ENCODE data around the gene COMP.

DNA sequence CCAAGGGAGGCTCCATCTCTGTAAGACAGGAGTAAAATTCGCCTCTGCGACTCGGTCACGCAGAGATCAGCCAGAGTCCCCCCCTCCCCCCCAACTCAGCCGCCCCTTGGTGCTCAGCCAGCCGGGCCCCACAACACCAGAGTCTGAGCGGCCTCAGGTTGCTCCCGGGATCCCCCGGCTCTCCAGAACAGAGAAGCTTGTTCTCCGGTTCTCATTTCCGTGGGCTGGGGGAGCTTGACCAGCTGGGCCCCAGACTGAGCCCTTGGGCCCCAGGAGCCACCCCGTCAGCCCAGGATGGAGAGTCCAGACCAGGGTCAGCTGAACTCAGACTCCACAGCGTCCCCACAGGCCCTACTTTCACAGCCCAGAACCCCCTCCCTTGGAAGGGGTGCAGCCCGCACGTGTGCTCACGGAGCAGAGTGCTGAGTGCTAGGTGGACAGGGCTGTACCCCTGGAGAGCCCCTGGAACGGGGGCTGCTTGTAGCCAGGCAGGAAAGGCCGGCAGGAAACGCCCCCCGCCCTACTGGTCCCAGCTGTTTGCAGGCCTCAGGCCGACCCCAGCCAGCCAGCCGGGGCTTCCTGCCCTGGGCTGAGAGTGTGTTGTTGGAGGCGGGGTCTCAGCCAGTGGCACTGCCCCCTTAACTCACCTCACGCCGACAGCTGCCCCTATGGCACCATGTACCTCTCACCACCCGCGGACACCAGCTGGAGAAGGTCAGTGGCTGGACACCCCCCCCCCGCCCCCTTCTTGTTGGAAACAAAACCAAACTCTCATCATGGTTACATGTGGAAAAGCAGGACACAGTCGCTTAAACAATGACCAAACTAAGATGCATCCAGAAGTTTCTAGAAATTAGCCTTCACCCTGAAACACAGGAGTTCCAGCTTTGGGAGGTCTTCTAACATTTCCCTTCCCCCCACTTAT lies 44.4 kb downstream of the COMP start:
- TF ChIP-seq, protein P1, sequence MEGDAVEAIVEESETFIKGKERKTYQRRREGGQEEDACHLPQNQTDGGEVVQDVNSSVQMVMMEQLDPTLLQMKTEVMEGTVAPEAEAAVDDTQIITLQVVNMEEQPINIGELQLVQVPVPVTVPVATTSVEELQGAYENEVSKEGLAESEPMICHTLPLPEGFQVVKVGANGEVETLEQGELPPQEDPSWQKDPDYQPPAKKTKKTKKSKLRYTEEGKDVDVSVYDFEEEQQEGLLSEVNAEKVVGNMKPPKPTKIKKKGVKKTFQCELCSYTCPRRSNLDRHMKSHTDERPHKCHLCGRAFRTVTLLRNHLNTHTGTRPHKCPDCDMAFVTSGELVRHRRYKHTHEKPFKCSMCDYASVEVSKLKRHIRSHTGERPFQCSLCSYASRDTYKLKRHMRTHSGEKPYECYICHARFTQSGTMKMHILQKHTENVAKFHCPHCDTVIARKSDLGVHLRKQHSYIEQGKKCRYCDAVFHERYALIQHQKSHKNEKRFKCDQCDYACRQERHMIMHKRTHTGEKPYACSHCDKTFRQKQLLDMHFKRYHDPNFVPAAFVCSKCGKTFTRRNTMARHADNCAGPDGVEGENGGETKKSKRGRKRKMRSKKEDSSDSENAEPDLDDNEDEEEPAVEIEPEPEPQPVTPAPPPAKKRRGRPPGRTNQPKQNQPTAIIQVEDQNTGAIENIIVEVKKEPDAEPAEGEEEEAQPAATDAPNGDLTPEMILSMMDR (IDR thresholded peaks at IDR 0.05): no peak
- TF ChIP-seq POLR2A (IDR thresholded peaks at IDR 0.05) (no peak), EP300 (IDR thresholded peaks at IDR 0.05) (no peak), POLR2AphosphoS5 (IDR thresholded peaks at IDR 0.05) (no peak)
